GM18507 (cell line): ENCODE measurements around the gene FOXO3B.
A peak's percentile ranks its signal among the peaks of the same experiment; 100 is the strongest.
"Not testable (repeated sequence)": the region's sequence is repeated elsewhere in the genome, so short reads cannot be mapped to it uniquely, and the experiment has no call there.

Experiments
- DNase-seq: peaks from one replicate; pipeline ENCODE4 v3.0.0; 2011; ENCODE audit warnings: low read depth; ENCODE audit not compliant: insufficient read length; ENCODE audit errors: extremely low spot score
- FAIRE-seq: peaks from 2 replicates; lab custom pipeline; 2011; peaks lifted over from hg19 to GRCh38; lab: Jason Lieb, UNC

Gene FOXO3B

DNA sequence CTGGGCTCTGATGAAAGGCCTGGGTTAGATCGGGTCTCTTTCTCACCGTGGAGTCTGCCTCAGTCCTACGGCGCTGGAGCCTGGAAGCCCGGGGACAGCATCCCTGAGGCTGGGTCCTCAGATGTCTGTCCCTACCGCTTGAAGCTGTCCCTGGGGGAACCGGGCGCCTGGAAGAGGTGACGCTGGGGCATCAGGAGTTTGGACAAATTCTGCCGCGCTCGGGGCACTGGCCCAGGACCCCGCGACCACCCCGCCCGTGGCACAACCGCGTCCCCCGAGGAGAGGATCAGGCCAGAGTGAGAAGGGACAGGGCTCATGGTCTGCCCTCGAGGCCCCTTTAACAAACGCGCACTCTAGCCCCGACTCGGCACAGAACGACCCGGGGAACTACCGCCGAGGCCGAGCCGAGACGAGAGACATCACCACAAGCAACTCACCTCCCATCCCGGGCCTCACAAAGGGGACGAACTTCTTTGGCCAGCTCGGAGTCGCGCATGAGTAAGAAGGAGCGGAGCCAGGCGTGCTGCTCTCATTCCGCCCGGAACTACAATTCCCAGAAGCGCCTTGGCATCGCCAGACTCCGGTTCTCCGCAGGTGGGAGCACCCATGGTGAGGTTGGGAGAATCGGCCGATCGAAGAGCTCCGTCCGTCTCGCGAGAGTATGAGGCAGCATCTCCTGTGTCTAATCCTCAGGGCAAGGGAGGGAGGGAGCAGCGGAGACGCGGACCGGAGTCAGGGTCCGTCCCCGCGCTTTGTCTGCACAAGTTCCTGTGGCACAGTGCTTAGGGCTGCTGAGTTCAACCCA is at the start of gene FOXO3B:
FOXO3B (minus strand) TSS at position 548 of the 805 bp plus-strand sequence. CDS start 663 bp downstream, outside the sequence.
- DNase-seq = peak; percentile 63

DNA sequence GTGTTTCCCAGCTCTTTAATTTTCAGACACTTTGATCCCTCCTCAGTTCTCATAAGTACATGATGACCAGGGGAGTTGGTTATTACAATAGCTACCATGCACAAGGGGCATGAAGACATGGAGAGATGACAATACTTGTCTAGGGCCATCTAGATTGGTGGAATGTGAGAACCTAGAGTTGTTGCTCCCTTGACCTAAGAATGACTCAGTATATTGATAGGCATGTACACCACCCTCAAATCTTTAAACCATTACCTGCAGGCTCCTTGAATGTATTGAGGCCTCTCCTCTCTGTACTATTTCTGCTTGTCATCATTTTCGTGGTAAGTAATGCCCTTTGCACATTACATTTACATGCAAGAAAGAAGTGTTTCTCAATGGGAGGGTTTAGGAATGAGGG is 41.4 kb upstream of the FOXO3B start:
- FAIRE-seq, DNase-seq: not testable (repeated sequence)

More for the DNA sequence above, at the start of gene FOXO3B:
- peak; percentile 98 for FAIRE-seq

DNA sequence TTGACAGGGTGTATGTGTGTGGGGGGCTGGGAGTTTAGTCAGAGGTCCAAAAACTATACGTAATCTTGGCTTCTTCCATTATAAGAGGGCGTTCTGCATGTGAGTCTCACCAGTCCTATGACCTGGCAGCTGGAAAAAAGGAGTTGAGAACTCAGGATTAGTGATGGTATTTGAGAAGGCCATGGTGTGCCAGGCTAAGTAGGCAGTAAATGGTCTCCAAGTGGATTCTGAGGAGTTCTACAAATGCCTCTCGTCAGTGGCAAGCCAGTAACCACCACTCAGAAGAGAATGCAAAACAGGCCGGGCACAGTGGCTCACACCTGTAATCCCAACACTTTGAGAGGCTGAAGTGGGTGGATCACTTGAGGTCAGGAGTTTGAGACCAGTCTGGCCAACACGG is 40.5 kb upstream of the FOXO3B start:
- FAIRE-seq, DNase-seq: not testable (repeated sequence)

- DNase-seq, FAIRE-seq: not testable (repeated sequence)
These were observed 39.8 kb upstream of the FOXO3B start for GRCh38 chr17:18721775-18722547.

DNA sequence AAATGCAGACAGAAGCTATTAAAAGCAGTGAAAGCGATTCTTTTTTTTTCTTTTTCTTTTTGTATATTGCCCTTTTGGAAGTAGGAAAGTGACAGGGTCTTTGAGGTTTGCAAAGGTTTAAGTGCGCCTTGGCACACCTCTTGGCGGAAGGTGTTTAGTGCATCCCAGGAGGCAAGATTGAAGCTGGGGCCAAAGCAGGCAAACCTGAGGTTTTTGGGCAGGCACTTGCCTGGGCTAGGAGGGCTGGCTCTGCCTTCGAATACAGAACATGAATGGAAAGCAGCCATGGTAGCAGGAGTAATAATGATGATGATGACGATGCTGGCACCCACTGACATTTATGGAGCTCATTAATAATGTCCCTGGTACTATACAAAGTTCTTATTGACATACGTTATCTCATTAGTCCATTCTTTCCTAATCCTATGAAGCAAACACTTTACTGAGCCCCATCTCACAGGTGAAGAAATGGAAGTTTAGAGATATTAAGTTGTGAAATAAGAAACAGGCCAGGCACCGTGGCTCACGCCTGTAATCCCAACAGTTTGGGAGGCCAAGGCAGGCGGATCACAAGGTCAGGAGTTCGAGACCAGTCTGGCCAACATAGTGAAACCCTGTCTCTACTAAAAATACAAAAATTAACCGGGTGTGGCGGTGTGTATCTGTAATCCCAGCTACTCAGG is 37.5 kb upstream of the FOXO3B start:
- DNase-seq, FAIRE-seq: not testable (repeated sequence)

DNA sequence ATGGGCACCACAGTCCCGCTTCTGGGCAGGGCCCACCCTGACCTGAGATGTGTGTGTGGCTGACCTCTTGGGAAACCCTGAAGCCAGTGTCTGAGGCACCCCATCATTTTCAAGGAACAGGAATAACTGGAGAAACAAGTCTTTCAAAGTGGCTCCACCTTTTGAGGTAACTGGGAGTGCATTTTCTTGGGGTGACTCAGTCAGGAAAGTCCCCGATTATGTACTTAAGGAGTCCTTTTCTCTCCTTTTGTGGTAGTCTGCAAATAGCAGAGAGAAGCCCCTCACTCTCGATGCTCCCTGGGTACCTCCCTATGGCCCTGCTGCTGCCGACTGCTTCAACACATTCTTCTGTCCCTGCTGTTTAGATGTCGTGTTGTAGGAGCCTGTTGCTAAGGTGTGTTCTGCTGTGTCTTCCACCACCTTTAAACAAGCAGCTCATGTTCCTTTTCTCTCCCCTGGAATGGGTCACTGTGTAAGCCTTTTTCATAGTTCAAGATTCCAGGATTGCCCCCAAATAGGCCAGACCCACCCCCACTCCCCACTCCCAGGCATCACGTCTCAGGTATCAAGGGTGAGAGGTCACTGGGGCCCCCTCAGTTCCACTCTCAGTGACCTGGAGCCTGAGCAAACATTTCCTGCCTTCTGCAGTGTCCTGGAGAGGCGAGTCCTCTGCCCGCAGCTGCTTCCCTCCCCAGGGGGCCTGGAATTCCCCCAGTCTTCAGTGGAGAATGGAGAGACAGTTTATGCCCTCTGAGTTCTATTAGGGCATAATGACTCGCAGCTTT is 36.7 kb upstream of the FOXO3B start:
- DNase-seq, FAIRE-seq: not testable (repeated sequence)

GRCh38 chr17:18712354-18712999 is 30.4 kb upstream of the FOXO3B start:
- FAIRE-seq = peak; percentile 92

GRCh38 chr17:18708215-18708614 is 26.1 kb upstream of the FOXO3B start:
- FAIRE-seq, DNase-seq: not testable (repeated sequence)

More at GRCh38 chr17:18712354-18712999, 30.4 kb upstream of the FOXO3B start:
- not testable (repeated sequence) for DNase-seq

- FAIRE-seq, DNase-seq: not testable (repeated sequence)
These were observed 23.8 kb upstream of the FOXO3B start for GRCh38 chr17:18705955-18706354.

DNA sequence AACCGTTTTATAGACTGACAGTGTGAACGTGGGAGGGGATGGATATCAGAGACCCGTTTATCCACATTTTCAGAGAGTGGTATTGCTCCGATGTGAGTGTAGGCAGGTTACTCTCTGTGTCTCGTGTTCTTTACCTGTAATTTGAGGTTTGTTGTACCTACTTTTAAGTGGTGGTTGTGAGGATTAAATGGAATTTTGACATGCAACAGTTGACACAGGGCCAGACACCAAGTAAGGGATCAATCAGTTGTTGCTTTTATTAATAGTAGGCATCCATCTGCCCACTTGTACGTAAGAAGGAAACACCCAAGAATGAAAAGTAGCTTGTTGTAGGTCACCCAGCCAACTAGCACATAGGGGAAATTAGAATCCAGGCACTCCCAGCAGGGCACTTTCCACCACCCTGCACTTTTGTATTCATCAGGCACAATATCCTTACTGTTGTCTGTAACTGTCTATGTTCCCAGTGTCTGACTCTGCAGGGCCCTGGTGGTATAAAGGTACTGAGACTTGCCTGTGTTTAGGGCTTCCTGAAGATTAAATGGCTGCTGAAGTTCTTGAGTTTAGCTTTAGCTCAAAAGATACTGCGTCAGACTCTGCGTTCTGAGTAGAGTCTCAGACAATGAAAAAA is 16.5 kb upstream of the FOXO3B start:
- DNase-seq, FAIRE-seq: not testable (repeated sequence)

DNA sequence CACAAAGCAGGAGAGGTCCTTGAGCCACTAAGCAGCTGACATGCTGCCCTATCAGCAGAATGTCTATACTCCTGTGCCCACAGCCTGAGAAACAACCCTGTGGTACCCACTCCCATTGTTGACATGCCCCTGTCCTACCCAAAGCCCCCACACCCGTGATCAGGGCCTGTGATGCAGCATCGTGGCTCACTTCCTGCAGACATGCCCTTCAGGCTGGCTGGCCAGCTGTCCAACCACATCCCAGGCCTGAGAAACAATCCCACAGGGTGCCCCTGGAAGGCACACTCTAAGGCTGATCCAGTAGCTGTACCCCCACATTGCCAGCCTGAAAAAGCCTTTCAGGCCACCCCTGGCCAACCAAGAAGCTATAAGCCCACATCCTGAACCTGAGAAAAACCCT is 13.0 kb upstream of the FOXO3B start:
- DNase-seq, FAIRE-seq: not testable (repeated sequence)

GRCh38 chr17:18682668-18683067 is 554 bp upstream of the FOXO3B start:
- peak; percentile 29 for FAIRE-seq
- DNase-seq = not testable (repeated sequence)

- FAIRE-seq, DNase-seq: not testable (repeated sequence)
These were observed 4.7 kb downstream of the FOXO3B start for GRCh38 chr17:18677381-18677780.

GRCh38 chr17:18676928-18677327 is 5.2 kb downstream of the FOXO3B start:
- not testable (repeated sequence) for FAIRE-seq

DNA sequence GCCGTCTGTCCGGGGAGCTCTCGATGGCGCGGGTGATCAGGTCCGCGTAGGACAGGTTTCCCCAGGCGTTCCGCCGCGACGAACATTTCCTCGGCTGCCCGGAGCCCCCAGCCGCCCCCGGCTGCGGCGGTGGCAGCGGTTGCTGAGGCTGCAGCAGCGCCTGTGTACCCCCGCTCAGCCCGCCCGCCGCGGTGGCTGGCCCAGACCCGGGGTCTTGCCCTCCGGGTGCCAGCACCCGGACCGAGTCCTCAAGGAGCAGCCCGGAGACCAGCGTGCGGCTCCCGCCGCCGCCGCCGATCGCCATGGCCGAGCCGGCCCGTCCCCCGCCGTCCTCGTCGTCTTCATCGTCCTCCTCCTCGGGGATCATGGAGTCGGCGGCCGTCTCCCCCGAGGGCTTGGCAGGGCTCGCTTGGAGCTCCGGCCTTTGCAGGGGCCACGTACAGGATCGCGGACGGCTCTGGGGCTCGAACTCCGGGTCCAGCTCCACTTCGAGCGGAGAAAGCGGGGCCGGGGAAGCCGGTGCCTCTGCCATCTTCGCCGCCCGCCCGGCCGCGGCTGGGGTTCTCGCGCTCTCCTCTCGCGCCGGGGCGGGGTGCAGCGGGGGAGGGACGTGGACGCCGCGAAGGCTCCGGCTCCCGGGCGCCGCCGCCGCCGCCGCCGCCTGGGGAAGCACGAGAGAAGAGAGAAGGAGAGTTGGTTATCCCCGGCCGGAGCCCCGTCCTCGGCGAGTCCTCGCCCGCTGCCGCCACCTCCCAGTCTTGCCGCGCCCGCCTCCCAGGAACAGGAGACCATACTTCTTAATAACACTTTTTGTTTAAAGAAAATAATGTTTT is 9.5 kb downstream of the FOXO3B start:
- not testable (repeated sequence) for FAIRE-seq, DNase-seq

More at GRCh38 chr17:18676928-18677327, 5.2 kb downstream of the FOXO3B start:
- DNase-seq = not testable (repeated sequence)

- not testable (repeated sequence) for FAIRE-seq, DNase-seq
These were observed 13.5 kb downstream of the FOXO3B start for GRCh38 chr17:18668625-18669024.

- FAIRE-seq, DNase-seq: not testable (repeated sequence)
These were observed 14.6 kb downstream of the FOXO3B start for GRCh38 chr17:18667535-18667934.
